OCI-LY7 (cell line): ENCODE measurements around the gene MRFAP1L1. TPM values are rescaled to one million over a fixed set of nuclear protein-coding genes. Genes with fewer than 3 reads are reported as not detected.

Source experiments
- BruUV-seq: library from RNA; stranded (reverse); fragments of 400-500 nt; replicated peaks from 2 replicates; lab custom pipeline; 2021; lab: Mats Ljungman, UMichigan
- CTCF ChIA-PET: fragments of 300-600 bp; sonication (Branson Sonifier 250); formaldehyde crosslinking; loops from one replicate; lab custom pipeline; 2022; ENCODE audit warnings: antibody characterized with exemption; ENCODE audit not compliant: unreplicated experiment; lab: Charles Lee
- POLR2A ChIA-PET: fragments of 300-600 bp; sonication (Branson Sonifier 250); formaldehyde crosslinking; loops from one replicate; lab custom pipeline; 2022; ENCODE audit warnings: antibody characterized with exemption; lab: Charles Lee
- DNase-seq: peaks from one replicate; pipeline ENCODE4 v3.0.0-alpha.2; 2015; ENCODE audit warnings: low spot score
- H2AFZ ChIP-seq: fragments of 200-600 bp; sonication (generic), shearing (Covaris generic); 2 replicates; pipeline ENCODE4 v1.6.1; 2014; ENCODE audit warnings: mild to moderate bottlenecking, antibody characterized with exemption, low read length, moderate library complexity
- H3K27ac ChIP-seq: fragments of 200-600 bp; sonication (generic); 2 replicates; pipeline ENCODE4 v1.5.1; 2014; ENCODE audit warnings: mixed run types, low read depth, mild to moderate bottlenecking, moderate library complexity, low read length, inconsistent platforms; ENCODE audit not compliant: poor library complexity, severe bottlenecking
- H3K36me3 ChIP-seq: fragments of 200-600 bp; sonication (generic); 2 replicates; pipeline ENCODE4 v1.6.1; 2014; ENCODE audit warnings: mild to moderate bottlenecking, antibody characterized with exemption, low read length, moderate library complexity, mixed read lengths; ENCODE audit not compliant: insufficient read depth
- H3K4me1 ChIP-seq: fragments of 200-600 bp; sonication (generic); 2 replicates; pipeline ENCODE4 v1.5.1; 2014; ENCODE audit warnings: mild to moderate bottlenecking, low read length; ENCODE audit not compliant: insufficient read depth, poor library complexity, severe bottlenecking
- H3K4me2 ChIP-seq: fragments of 200-600 bp; sonication (generic); 2 replicates; pipeline ENCODE4 v1.6.1; 2014; ENCODE audit warnings: mild to moderate bottlenecking, low read length
- H3K4me3 ChIP-seq: fragments of 200-600 bp; sonication (generic); 2 replicates; pipeline ENCODE4 v1.5.1; 2014; ENCODE audit warnings: mild to moderate bottlenecking, low read depth, low read length; ENCODE audit not compliant: poor library complexity, severe bottlenecking
- H3K79me2 ChIP-seq: fragments of 200-600 bp; sonication (generic); 2 replicates; pipeline ENCODE4 v1.6.1; 2016; ENCODE audit warnings: low read depth, mild to moderate bottlenecking, low read length, moderate library complexity, mixed read lengths; ENCODE audit not compliant: insufficient read depth
- H3K9me2 ChIP-seq: fragments of 200-600 bp; sonication (generic); 2 replicates; pipeline ENCODE4 v1.6.1; 2016; ENCODE audit warnings: mild to moderate bottlenecking, low read length, mixed read lengths; ENCODE audit not compliant: insufficient read depth
- H3K9me3 ChIP-seq: fragments of 200-600 bp; sonication (generic); 2 replicates; pipeline ENCODE4 v1.6.1; 2014; ENCODE audit warnings: mild to moderate bottlenecking, mixed run types, low read length, mixed read lengths
- H4K20me1 ChIP-seq: fragments of 200-600 bp; sonication (generic); 2 replicates; pipeline ENCODE4 v1.6.1; 2014; ENCODE audit warnings: mild to moderate bottlenecking, antibody characterized with exemption, low read length, moderate library complexity, mixed read lengths; ENCODE audit not compliant: insufficient read depth
- EZH2phosphoT487 ChIP-seq: fragments of 200-600 bp; sonication (generic); IDR thresholded peaks from 2 replicates; pipeline ENCODE4 v1.6.1; 2018; ENCODE audit warnings: low read depth, borderline replicate concordance, mild to moderate bottlenecking, mixed run types, antibody characterized with exemption, low read length, moderate library complexity, mixed read lengths
- intact Hi-C: fragments of 100-400 bp; cut with micrococcal nuclease; formaldehyde crosslinking; loops from one replicate; pipeline ENCODE4 v1.10.0; 2022; ENCODE audit not compliant: unreplicated experiment
- total RNA-seq, 2 experiments: library from RNA; depleted of rRNA in 1 of 2; stranded (reverse); fragments of >200 nt in 1 of 2; shearing (Covaris generic) in 1 of 2; gene quantifications; 2 replicates each; pipeline ENCODE4 v1.2.3, GENCODE V29; 2014 to 2022
- TF ChIP-seq, protein P1 (sequence below): fragments of 200-600 bp; sonication (generic); conservative IDR thresholded peaks from 2 replicates; pipeline ENCODE4 v1.5.1; 2014; ENCODE audit warnings: mild to moderate bottlenecking, antibody characterized with exemption, low read length, moderate library complexity, mixed read lengths

The MRFAP1L1 gene
- total RNA-seq, 2 experiments from 2014 or later = 49.3 to 50.5 TPM

GRCh38 chr4:6658209-6658595, 51.5 kb downstream of the MRFAP1L1 start:
- H3K9me3 ChIP-seq = no peaks in the 10 kb centered on the region
- DNase-seq = no peak
- H3K4me3 ChIP-seq = no peak overlapping the region
- H3K27ac ChIP-seq = no peak overlapping the region
- ChIA-PET CTCF (no interaction called here), POLR2A (no interaction called here)
- no peaks in the 10 kb centered on the region for H4K20me1 ChIP-seq
- H3K79me2 ChIP-seq = no peaks in the 10 kb centered on the region
- no peaks in the 10 kb centered on the region for H3K36me3 ChIP-seq
- H3K9me2 ChIP-seq = no peaks in the 10 kb centered on the region
- no peak overlapping the region for H2AFZ ChIP-seq
- no peak for TF ChIP-seq EZH2phosphoT487
- TF ChIP-seq, protein P1, sequence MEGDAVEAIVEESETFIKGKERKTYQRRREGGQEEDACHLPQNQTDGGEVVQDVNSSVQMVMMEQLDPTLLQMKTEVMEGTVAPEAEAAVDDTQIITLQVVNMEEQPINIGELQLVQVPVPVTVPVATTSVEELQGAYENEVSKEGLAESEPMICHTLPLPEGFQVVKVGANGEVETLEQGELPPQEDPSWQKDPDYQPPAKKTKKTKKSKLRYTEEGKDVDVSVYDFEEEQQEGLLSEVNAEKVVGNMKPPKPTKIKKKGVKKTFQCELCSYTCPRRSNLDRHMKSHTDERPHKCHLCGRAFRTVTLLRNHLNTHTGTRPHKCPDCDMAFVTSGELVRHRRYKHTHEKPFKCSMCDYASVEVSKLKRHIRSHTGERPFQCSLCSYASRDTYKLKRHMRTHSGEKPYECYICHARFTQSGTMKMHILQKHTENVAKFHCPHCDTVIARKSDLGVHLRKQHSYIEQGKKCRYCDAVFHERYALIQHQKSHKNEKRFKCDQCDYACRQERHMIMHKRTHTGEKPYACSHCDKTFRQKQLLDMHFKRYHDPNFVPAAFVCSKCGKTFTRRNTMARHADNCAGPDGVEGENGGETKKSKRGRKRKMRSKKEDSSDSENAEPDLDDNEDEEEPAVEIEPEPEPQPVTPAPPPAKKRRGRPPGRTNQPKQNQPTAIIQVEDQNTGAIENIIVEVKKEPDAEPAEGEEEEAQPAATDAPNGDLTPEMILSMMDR = no peak
- BruUV-seq = no TSS peak
- H3K4me1 ChIP-seq = no peaks in the 10 kb centered on the region
- H3K4me2 ChIP-seq = no peak overlapping the region
- intact Hi-C loops = no loop called here

Other genes with a start within 250 kb of the MRFAP1L1 start
- not detected in 2 replicates for gene PPP2R2C, start 237.3 kb downstream of the MRFAP1L1 start, total RNA-seq (2014; rRNA removed; shearing (Covaris generic))
- not detected in 2 replicates for gene PPP2R2C, start 237.3 kb downstream of the MRFAP1L1 start, total RNA-seq (2022)
- 11.0 and 13.7 TPM in 2 replicates for gene MAN2B2, start 134.7 kb downstream of the MRFAP1L1 start, total RNA-seq (2014; rRNA removed; shearing (Covaris generic))
- gene MAN2B2, start 134.7 kb downstream of the MRFAP1L1 start, total RNA-seq (2022) = 19.4 and 20.4 TPM in 2 replicates
- 90.8 and 142 TPM in 2 replicates for gene MRFAP1, start 69.2 kb downstream of the MRFAP1L1 start, total RNA-seq (2014; rRNA removed; shearing (Covaris generic))
- 213 and 224 TPM in 2 replicates for gene MRFAP1, start 69.2 kb downstream of the MRFAP1L1 start, total RNA-seq (2022)
- gene S100P, start 16.0 kb downstream of the MRFAP1L1 start, total RNA-seq (2014; rRNA removed; shearing (Covaris generic)) = not detected in 2 replicates
- not detected in 2 replicates for gene S100P, start 16.0 kb downstream of the MRFAP1L1 start, total RNA-seq (2022)
- gene BLOC1S4, start 6.3 kb upstream of the MRFAP1L1 start, total RNA-seq (2014; rRNA removed; shearing (Covaris generic)) = 26.5 and 36.1 TPM in 2 replicates
- gene BLOC1S4, start 6.3 kb upstream of the MRFAP1L1 start, total RNA-seq (2022) = 26.1 and 32.3 TPM in 2 replicates
- gene KIAA0232, start 72.9 kb upstream of the MRFAP1L1 start, total RNA-seq (2014; rRNA removed; shearing (Covaris generic)) = 7.5 and 8.0 TPM in 2 replicates
- 13.5 and 15.8 TPM in 2 replicates for gene KIAA0232, start 72.9 kb upstream of the MRFAP1L1 start, total RNA-seq (2022)
- 35.6 and 38.4 TPM in 2 replicates for gene TBC1D14, start 200.0 kb upstream of the MRFAP1L1 start, total RNA-seq (2014; rRNA removed; shearing (Covaris generic))
- gene TBC1D14, start 200.0 kb upstream of the MRFAP1L1 start, total RNA-seq (2022) = 44.1 and 50.4 TPM in 2 replicates